HG03045 (cell line): Measurements from ENCODE around the gene FAM83C.

Experiments used
- ATAC-seq: cut with Tn5 transposase; IDR thresholded peaks from one replicate; pipeline ENCODE4 v1.9.1; 2021; ENCODE audit warnings: mild to moderate bottlenecking, moderate library complexity; ENCODE audit not compliant: unreplicated experiment

Gene FAM83C

GRCh38 chr20:35284992-35285805 lies 7.0 kb downstream of the FAM83C start:
- no peak for ATAC-seq

GRCh38 chr20:35284267-35284991 lies 7.8 kb downstream of the FAM83C start, which contains the start of gene EIF6:
Gene EIF6 (minus strand): TSS chr20:35284772. CDS start chr20:35284487, 285 bp downstream.
- ATAC-seq = peak; percentile 75

GRCh38 chr20:35283441-35284266 lies 8.6 kb downstream of the FAM83C start:
- no peak for ATAC-seq

- no peak for ATAC-seq
Observed at GRCh38 chr20:35281506-35282101, 10.6 kb downstream of the FAM83C start.

- no peak for ATAC-seq
Observed at GRCh38 chr20:35280523-35280922, 11.7 kb downstream of the FAM83C start.

GRCh38 chr20:35279533-35280174 lies 12.6 kb downstream of the FAM83C start:
- ATAC-seq = no peak

GRCh38 chr20:35279040-35279439 lies 13.2 kb downstream of the FAM83C start:
- ATAC-seq = no peak

- ATAC-seq = peak; percentile 78
Observed at GRCh38 chr20:35277531-35278395, 14.5 kb downstream of the FAM83C start, which contains the start of gene MMP24OS. Gene MMP24OS (minus strand): TSS chr20:35278122. CDS start chr20:35277929, 193 bp downstream.

- ATAC-seq = peak; percentile 10
Observed at GRCh38 chr20:35277127-35277526, 15.1 kb downstream of the FAM83C start.

- no peak for ATAC-seq
Observed at GRCh38 chr20:35276408-35276807, 15.8 kb downstream of the FAM83C start.

GRCh38 chr20:35275741-35276251 lies 16.4 kb downstream of the FAM83C start:
- ATAC-seq = no peak

GRCh38 chr20:35274172-35275092 lies 17.8 kb downstream of the FAM83C start:
- no peak for ATAC-seq

GRCh38 chr20:35273449-35274171 lies 18.6 kb downstream of the FAM83C start:
- no peak for ATAC-seq

GRCh38 chr20:35271904-35272303 lies 20.3 kb downstream of the FAM83C start:
- ATAC-seq = no peak

GRCh38 chr20:35271073-35271882 lies 20.9 kb downstream of the FAM83C start:
- ATAC-seq = no peak
